Epithelial cell of esophagus (primary cell): ENCODE measurements around the gene IGFALS.
A peak's percentile ranks its signal among the peaks of the same experiment; 100 is the strongest.

Source experiments
- DNase-seq: peaks from one replicate; pipeline ENCODE4 v3.0.0; 2010; ENCODE audit warnings: low read depth
- H3K4me3 ChIP-seq: 2 replicates; pipeline ENCODE4 v1.5.1; 2011; ENCODE audit warnings: mild to moderate bottlenecking, low read length, control low read depth
- CTCF ChIP-seq: IDR thresholded peaks from 2 replicates; pipeline ENCODE4 v1.5.1; 2011; ENCODE audit warnings: low read depth, mild to moderate bottlenecking, low read length, control low read depth, inconsistent platforms; ENCODE audit not compliant: insufficient read depth; ENCODE audit errors: missing control alignments

The IGFALS gene

GRCh38 chr16:1828645-1829410 lies 35.3 kb upstream of the IGFALS start:
- TF ChIP-seq CTCF: no peak
- peak overlapping the region; percentile 97 for H3K4me3 ChIP-seq
- no peak for DNase-seq

- no peak for TF ChIP-seq CTCF
- DNase-seq: peak; percentile 96
- peak within 1 kb of the TSS; percentile 97 for H3K4me3 ChIP-seq
These were observed 33.4 kb upstream of the IGFALS start, which contains the start of the genes FAHD1 and HAGH for GRCh38 chr16:1826691-1827573. Gene FAHD1, plus strand, starts transcription at chr16:1827206. Its CDS starts 33 bp downstream, at chr16:1827239. Gene HAGH, minus strand, starts transcription at chr16:1826825. Its CDS starts 38 bp downstream, at chr16:1826787.

- DNase-seq: peak; percentile 79
- H3K4me3 ChIP-seq: peak overlapping the region; percentile 47
- no peak for TF ChIP-seq CTCF
These were observed 32.6 kb upstream of the IGFALS start for GRCh38 chr16:1825864-1826690.

- DNase-seq: no peak
- H3K4me3 ChIP-seq: peak overlapping the region; percentile 47
- no peak for TF ChIP-seq CTCF
These were observed 31.9 kb upstream of the IGFALS start for GRCh38 chr16:1825381-1825863.

GRCh38 chr16:1823821-1824220 lies 30.3 kb upstream of the IGFALS start:
- no peak overlapping the region for H3K4me3 ChIP-seq
- TF ChIP-seq CTCF: peak; percentile 32
- peak; percentile 82 for DNase-seq

GRCh38 chr16:1822801-1823200 lies 29.3 kb upstream of the IGFALS start:
- DNase-seq: no peak
- no peak for TF ChIP-seq CTCF
- H3K4me3 ChIP-seq: no peak overlapping the region
